Measurements from ENCODE around the gene GCH1.

GRCh38 chr14:54881761-54882401 lies 20.7 kb downstream of the GCH1 start:
- no peak for TF ChIP-seq CTCF (IDR thresholded peaks at IDR 0.05; ENCODE audit: low read depth, low read length)
- TF ChIP-seq EZH2phosphoT487 (IDR thresholded peaks at IDR 0.05; ENCODE audit: low read depth) = no peak

Data from OCI-LY3 (cell line).